Stimulated activated CD4-positive, alpha-beta T cell treated with anti-CD3 and anti-CD28 coated beads, Interleukin-2, amount 100 ng/mL, for 48 hours (primary cell): Measurements from ENCODE around the gene SDS.
A peak's percentile ranks its signal among the peaks of the same experiment; 100 is the strongest.
"Not testable (repeated sequence)": the region's sequence is repeated elsewhere in the genome, so short reads cannot be mapped to it uniquely, and the experiment has no call there.

Experiments used
- DNase-seq, 2 donors: peaks; one replicate each; pipeline ENCODE4 v3.0.0-alpha.2; 2020

SDS gene

DNA sequence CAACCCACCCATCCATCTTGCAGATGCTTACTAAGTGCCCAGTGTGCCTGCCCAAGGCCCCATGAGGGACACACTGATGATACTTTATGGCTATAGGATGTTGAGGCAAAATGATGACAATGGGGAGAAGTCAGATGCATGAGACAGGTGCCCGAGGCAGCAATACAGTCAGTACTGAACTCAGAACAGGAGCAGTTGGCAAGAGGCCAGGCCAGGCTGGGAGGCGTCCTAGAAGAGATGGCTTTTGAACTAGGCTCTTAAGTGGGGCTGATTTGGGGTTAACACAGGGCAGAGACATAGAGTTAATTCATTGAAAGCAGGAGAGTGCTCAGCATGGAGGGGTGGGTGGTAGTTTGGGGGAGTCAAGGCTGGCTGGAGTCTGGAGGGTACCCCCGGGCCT lies 29.7 kb downstream of the SDS start:
- no peak for DNase-seq

DNA sequence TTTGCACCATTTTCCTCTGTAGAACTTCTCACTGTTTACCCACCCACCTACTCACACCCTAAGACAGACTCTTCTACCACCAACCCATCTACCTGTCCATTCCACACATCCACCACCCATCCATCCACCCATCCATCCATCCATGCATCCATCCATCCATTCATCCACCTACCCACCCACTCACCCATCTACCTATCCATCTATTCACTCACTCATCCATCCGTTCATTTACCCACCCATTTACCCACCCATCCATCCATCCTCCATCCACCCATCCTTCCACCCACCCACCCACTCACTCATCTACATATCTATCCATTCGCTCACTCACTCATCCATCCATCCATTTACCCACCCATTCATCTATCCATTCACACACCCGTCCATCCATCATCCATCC lies 30.2 kb downstream of the SDS start:
- DNase-seq = no peak

DNA sequence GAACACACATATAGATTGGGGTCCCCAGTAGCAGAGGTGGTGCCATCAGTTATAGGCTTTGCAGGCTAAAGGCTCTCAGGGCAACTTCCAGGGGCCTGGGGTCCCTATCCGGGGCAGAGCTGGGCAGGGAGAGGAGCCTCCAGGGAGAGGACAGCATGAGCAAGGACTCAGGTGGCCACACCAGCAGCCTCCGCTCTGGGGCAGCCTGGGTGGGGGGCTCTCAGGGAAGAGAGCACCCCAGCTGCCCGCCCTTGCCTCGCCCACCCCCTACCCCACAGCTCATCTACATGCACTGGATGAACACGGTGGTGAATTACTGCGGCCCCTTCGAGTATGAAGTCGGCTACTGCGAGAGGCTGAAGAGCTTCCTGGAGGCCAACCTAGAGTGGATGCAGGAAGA lies 31.3 kb downstream of the SDS start:
- DNase-seq = no peak

DNA sequence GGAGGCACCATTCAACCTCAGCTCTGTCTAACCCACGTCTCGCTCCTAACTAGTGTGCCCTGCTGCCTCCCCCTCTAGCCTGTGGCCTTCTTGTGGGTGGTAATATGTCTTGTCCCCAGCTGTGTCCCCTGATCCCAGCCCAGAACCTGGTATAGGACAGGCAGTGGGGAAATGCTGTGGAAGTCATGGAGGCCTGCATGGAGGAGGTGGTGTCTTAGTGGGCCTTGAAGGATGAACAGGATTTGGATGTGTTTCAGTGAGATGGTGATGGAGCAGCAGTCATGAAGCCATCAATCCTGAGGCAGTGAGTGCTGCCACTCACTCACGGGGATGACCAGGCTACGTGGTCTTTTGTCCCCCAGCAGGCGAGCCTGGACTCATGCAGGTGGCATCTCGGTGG lies 31.9 kb downstream of the SDS start:
- DNase-seq = no peak

DNA sequence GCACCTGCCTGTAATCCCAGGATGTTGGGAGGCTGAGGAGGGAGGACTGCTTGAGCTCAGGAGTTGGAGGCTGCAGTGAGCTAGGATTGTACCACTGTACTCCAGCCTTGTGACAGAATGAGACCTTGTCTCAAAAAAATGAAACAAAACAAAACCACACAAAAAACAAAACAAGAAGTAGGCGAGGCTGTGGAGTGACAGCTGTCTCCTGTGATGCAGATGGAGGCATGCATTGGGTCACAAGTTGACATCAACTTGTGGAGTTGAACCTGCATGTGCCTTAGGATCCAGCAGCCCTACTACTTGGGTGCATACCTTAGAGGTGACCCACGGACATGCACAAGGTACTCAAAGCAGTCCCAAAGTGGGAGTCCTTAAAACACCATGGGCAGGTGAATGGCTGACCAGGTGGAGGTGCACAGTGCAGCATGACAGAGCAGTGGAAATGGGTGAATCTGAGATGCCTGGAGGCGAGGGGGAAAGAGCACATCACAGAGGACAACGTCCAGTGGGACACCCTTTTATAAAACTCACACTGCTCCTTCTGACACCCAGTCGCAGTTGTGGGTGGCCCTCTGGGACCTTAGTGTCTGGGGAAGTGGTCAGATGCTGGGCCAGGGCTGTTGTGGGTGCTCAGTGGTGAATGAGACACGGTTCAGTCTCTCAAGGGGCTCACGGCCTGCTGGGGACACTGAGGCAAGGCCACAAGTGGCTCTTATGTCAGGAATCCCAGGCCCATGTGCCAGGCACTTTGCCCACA lies 32.6 kb downstream of the SDS start:
- DNase-seq = no peak

DNA sequence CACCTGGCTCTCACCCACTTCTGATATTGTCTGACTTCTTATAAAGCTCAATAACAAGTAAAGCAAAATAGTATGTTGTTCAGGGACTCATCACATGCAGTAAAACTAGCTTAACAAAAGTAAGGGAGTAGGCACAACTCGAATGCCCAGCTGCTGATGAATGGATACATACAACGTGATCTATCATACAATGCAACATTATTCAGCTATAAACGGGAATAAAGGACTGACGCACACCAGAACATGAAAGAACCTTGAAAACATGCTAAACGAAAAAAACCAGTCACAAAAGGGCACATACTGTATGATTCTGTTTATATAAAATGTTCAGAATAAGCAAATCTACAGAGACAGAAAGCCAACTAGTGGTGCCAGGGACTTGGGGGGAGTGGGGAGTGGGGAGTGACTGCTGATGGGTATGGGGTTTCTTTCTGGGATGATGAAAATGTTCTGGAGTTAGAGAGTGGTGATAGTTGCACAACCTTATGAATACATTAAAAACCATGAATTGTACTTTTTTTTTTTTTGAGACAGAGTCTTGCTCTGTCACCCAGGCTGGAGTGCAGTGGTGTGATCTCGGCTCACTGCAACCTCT lies 34.2 kb downstream of the SDS start:
- no peak for DNase-seq

DNA sequence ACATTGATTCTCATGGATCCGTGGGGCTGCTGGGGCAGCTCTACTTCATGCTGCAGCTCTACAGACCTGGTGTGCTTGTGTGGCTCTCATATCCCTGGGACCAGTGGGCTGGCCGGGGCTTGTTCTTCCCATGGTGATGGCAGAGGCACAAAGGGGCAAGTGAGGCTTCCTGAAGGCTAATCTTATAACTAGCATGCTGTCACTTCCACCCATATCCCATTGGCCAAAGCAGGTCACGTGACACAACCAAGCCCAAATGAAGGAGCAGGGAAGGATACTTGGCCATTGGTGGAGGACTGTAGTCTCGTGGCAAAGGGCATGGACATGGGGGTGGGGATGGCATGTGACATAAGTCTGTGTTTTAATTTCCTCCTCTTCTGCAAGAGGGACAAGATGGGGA lies 35.4 kb downstream of the SDS start:
- DNase-seq = no peak

DNA sequence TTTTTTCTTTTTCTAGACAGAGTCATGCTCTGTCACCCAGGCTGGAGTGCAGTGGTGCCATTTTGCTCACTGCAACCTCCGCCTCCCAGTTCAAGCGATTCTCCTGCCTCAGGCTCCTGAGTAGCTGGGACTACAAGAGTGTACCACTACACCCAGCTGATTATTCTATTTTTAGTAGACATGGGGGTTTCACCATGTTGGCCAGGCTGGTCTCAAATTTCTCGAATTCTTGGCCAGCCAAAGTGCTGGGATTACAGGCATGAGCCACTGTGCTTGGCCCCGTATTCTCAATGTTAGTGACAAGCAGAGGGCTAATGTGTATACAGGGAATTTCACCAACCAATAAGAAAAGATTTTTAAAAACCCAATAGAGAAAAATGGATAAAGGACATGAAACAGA lies 36.9 kb downstream of the SDS start:
- DNase-seq = no peak

DNA sequence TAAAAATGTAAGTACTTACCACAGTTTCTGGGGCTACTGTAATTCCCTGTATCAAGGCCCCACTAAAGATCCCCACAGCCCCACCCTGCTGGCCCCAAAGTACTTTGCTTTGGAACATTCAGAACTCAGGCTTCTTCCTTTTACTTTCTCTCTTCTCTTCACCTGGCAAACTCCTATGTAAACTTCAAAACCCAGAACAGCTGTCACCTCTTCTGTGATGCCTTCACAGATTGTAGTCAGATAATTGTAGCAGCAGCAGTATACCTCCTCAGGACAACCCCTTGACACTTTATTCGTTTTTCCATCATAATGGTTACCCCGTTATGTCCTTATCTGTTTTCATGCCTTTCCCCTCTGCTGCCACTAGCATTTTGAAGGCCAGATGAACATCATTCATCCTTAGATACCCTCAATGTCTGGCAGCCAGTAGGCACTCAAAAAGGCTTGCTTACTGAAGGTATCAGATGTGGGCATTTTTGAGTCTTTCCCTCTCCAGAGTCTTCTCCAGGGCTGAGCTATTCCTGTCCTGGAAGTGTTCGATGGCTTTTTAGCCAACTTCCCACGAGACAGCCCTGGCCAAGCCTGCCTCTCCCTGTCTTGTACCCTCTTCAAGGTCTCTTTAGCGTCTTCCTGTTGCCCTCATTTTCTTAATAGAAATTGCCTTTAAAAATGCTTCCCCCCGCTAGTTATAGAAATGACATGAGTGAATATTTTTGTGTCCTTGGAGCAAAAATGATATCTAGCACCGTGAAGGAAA lies 37.9 kb downstream of the SDS start:
- DNase-seq = no peak

DNA sequence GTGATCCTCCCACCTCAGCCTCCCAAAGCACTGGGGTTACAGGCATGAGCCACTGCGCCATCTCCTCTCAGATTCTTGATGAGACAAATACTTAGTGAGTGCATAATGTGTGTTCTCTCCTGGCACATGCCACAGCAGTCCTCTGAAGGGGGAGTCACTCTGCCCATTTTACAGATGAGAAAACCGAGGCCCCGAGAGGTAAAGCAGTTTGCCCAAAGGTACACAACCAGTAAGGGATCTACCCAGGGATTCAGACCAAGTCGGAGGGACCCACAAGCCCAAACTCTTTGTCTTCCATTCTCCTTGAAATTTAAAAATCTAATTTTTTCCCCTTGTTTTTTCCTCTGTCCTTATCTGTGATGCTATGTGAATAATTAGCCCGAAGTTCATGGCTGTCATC lies 39.0 kb downstream of the SDS start:
- no peak for DNase-seq

DNA sequence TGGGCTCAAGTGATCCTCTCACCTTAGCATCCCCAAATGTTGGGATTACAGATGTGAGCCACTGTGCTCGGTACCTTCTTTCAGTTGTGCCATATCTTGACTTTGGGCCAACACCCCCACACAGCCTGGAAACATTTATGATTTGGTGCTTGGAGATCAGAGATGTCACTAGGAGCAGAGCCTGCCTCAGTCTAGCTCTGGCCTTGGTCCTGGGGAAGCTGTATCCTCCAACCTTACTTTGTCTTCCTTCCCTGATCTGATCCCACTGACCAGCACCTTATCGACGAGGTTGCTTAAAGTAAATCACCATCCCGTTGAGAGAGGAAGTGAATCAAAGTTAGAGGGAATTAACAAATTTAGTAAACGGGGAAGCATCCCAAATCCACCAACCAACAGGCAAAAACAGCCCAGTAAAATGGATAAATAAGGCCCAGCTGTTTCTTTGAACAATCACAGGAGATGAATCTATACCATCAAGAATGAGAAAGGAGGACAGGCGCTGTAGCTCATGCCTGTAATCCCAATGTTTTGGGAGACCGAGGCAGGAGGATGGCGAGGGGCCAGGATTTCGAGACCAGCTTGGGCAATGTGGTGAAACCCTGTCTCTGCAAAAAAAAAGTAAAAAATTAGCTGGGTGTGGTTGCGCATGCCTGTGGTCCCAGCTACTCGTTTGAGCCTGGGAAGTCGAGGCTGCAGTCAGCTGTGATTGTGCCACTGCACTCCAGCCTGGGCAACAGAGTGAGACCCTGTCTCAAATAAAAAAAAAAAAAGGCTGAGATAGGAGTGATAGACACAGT lies 41.9 kb downstream of the SDS start:
- no peak for DNase-seq

DNA sequence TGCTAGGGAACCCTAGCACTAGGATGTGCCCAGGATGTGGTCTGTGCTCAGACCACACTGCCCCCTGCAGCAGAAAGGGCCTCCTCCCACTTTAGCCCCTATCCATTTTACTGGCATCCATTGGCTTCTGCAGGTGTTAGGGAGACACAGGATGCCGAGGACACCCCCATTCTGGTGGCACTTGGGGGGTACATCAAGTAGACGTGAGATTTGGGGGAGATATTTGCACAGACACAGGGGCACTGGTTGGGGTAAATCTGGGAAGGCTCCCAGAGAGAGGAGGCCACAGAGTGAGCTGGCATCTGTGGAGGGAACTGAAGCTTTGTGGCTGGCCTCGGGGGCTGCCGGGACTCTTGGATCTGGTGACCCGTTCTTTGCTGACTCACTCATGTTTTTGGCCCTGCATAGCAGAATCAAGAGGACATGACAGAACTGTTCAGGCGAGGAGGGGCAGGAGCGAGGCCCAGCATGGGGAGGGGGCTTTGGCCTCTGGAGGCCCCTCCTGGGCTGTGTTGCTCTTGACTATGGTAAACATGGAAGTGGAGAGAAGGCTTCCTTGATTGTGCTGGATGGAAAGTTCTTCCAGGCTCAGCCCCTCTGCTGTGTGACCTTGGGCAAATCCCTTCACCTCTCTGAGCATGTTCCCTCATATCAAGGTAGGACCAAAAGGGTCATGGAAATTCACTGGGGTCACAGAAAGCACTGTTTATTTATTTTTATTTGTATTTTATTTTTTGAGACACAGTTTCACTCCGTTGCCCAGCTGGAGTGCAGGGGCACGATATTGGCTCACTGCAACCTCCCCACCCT lies 43.5 kb downstream of the SDS start:
- DNase-seq = no peak

DNA sequence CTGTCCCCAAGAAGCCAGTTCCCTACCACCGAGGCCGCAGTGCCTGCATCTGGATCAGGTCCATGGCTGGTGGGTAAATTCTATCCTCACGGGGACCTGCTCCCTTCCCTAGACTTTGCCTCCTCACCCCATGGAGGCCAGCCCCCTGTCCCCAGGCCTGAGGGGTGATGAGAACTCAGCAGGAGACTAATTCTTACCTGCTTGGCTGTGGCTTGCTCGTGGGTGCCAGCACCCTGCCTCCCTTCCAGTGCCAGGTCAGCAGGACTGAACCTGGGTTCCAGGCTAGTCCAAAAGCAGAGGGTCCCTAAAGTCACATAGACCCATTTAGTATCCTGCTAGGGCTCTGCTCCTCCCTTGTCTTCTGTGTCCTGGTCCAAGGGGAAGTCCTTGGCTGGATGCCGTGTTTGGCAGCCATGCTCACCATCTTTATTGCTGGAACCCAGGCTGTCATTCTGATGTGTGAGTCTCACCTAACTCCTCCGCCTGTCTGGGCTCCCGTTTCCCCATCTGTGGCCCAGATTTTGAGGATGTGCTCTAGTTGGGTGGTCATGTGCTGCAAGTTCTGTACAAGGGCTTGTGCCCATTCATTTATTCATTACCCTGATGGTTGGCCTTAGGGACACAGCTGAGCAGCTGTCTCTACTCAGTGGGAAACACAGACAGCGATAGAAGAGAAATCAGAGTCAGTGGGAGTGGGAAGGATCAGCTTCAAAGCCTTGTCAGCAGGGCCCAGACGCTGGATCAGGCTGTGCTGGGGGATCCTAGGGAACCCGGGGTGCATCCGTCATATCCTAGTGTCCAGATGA lies 44.4 kb downstream of the SDS start:
- DNase-seq = no peak

DNA sequence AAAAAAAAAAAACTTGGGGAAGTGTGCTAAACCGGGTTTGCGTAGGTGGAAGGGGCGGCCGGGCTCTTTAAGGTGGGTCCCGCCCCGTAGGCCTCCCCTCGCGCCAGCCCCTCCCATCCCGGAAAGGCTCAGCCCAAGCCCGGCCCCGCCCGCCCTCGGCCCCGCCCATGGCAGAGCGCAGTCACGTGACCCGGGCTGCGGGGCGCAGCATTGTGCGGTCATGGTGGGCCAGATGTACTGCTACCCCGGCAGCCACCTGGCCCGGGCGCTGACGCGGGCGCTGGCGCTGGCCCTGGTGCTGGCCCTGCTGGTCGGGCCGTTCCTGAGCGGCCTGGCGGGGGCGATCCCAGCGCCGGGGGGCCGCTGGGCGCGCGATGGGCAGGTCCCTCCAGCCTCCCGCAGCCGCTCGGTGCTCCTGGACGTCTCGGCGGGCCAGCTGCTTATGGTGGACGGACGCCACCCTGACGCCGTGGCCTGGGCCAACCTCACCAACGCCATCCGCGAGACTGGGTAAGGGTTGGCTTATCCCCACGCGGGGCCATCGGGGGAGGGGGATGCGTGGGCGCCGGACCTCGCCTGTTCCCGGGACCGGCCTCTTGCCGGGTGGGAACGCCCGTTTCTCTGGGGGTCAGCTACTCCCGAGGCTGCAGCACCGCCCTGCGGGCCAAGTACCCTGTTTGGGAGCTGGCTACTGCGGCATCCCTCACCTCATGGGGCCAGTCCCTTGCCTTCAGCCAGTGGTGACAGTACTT lies 45.1 kb downstream of the SDS start, which contains the start of gene PLBD2:
TSS of gene PLBD2 (plus strand) at position 207 of the 752 bp plus-strand sequence. CDS start at position 221, 14 bp downstream.
- DNase-seq = peak; percentile 91 to 94

DNA sequence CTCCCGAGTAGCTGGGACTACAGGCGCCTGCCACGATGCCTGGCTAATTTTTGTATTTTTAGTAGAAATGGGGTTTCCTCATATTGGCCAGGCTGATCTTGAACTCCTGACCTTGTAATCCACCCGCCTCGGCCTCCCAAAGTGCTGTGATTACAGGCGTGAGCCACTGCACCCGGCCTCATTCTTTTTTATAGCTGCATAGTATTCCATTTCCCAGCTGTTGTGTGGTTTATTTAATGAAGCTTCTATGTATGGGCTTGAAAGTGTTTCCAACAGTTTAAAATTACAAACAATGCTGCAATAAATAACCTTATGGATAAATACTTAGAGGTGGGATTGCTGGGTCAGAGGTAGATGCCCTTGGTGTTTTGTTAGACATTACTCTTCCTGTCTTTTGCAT lies 49.5 kb downstream of the SDS start:
- DNase-seq = not testable (repeated sequence)

DNA sequence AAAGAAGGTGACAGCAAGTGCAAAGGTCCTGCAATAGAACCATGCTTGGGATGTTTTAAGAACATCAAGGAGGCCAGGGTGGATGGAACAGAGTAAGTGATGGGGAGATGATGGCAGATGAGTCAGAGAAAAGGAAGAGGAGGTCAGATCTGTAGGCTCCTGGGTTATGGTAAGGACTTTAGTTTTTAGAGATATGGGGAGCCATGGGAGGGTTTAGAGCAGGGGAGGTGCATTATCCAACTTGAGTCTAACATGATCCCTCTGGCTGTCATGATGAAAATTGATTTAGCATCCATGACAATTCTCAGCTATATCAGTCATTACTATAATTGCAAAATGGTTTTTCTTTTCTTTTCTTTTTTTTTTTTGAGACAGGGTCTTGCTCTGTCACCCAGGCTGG lies 52.6 kb downstream of the SDS start:
- no peak for DNase-seq

DNA sequence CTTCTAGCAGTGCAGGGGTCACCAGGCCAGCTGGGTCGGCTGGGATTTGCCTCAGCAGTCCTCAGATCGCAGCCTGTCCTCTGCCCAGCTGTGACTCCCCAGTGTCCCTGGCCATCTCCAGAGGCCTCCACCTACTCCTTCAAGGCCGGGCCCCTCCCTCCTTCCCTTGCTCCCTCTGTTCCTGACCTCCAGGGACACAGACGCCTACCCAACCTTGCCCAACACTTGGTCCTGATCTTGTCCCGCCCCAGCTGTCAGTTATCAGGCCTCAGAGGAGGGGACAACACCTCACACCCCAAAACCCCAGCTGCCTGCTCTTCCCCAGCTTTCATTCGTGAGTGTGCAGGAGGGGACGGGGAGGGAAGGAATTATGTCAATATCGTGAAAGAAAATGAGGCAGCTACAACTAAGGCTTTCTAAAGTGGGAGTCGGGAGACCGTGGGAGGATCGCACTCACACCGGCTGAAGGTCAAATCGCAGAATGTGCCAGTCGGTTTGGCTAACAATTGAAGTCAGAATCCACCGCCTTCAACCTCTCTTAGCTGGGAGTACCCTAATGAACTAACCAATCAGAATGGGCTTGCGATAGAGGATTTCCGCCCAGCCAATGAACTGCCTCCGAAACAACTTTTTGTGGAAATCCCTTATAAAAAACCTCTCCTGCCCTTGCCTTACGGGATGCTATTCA lies 54.7 kb downstream of the SDS start:
- DNase-seq = no peak

DNA sequence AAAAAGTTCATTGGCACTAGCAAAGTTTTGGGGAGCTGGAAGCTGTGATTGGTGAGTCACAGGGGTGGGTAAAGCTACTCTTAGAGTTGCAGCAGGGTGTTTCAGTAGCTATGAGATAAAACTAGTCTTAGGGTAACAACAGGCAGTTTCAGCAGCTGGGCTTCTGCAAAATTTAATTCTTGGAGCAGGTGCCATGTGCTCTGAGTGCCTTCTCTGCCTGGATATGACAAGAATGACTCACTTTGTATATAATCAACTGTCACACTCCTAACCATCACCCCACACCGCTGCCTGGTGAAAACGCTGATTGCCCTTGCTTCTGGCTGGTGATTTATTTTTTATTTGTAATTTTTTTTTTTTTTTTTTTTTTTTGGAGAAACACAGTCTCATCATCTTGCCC lies 55.8 kb downstream of the SDS start:
- no peak for DNase-seq

DNA sequence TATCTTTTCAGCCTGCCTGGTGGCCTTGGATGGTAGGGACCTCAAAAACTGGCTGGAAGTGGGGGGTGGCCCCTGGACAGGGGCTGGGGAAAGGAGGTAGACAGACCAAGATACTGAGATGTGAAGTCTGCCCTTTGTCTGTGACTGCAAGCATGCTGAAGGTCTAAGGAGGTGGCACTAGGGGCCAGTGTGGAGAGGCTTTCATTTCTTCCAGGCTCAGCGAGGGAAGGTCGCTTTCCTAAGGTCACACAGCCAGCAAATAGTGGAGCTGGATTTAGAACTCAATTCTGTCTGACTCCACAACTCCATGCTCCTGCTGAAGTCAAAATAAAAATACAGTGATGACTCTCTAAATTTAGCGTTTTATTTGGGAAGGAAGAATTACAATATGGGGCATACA lies 56.6 kb downstream of the SDS start:
- no peak for DNase-seq

DNA sequence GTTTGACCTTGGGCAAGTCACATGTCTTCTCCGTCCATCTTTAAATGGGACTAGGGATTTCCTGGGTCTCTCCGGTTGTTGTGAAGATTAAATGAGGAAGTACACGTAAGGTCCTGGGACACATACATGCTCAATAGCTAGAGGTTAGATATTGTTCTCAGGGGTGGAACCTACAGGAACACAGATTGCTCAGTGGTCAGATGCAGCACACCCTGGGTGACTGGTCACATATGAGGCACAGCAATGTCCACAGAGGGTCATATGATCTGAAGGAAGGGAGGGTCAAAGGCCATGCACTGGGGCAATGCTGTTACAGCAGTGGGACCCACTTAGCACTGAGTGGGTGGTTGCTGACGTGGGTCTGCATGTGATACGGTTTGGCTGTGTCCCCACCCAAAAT lies 57.3 kb downstream of the SDS start:
- no peak for DNase-seq
